GM23248 (cell line): ENCODE data around the gene AAGAB. TPM values are rescaled to one million over a fixed set of nuclear protein-coding genes. Genes with fewer than 3 reads are reported as not detected.

Experiments used
- DNase-seq: peaks from one replicate; pipeline ENCODE4 v3.0.0-alpha.2; 2015
- H2AFZ ChIP-seq: fragments of 200-600 bp; sonication (generic); 2 replicates; pipeline ENCODE4 v1.6.1; 2016; ENCODE audit warnings: antibody characterized with exemption
- H3F3A ChIP-seq: fragments of 200-600 bp; sonication (generic); 2 replicates; pipeline ENCODE4 v1.6.1; 2016; ENCODE audit warnings: mild to moderate bottlenecking, antibody characterized with exemption, mixed run types; ENCODE audit not compliant: insufficient read depth
- H3K27ac ChIP-seq: fragments of 200-600 bp; sonication (generic); 2 replicates; pipeline ENCODE4 v1.5.1; 2016; ENCODE audit warnings: mild to moderate bottlenecking
- H3K27me3 ChIP-seq: fragments of 200-600 bp; sonication (generic); replicated peaks from 2 replicates; pipeline ENCODE4 v1.6.1; 2016; ENCODE audit warnings: mild to moderate bottlenecking; ENCODE audit not compliant: insufficient read depth
- H3K36me3 ChIP-seq: fragments of 200-600 bp; sonication (generic); 2 replicates; pipeline ENCODE4 v1.6.1; 2016; ENCODE audit warnings: low read depth, mild to moderate bottlenecking
- H3K4me1 ChIP-seq: fragments of 200-600 bp; sonication (generic); 2 replicates; pipeline ENCODE4 v1.6.1; 2016; ENCODE audit warnings: mild to moderate bottlenecking; ENCODE audit not compliant: insufficient read depth
- H3K4me2 ChIP-seq: fragments of 200-600 bp; sonication (generic); one replicate; pipeline ENCODE4 v1.6.1; 2016; ENCODE audit warnings: mild to moderate bottlenecking; ENCODE audit not compliant: unreplicated experiment
- H3K4me3 ChIP-seq: fragments of 200-600 bp; sonication (generic); 2 replicates; pipeline ENCODE4 v1.5.1; 2016; ENCODE audit warnings: mild to moderate bottlenecking
- H3K79me2 ChIP-seq: fragments of 200-600 bp; sonication (generic); 2 replicates; pipeline ENCODE4 v1.6.1; 2016; ENCODE audit warnings: mild to moderate bottlenecking; ENCODE audit not compliant: insufficient read depth
- H3K9ac ChIP-seq: fragments of 200-600 bp; sonication (generic); 2 replicates; pipeline ENCODE4 v1.6.1; 2016; ENCODE audit warnings: mild to moderate bottlenecking
- H3K9me2 ChIP-seq: fragments of 200-600 bp; sonication (generic); 2 replicates; pipeline ENCODE4 v1.6.1; 2016; ENCODE audit warnings: mixed run types, mild to moderate bottlenecking, moderate library complexity; ENCODE audit not compliant: insufficient read depth
- H3K9me3 ChIP-seq: fragments of 200-600 bp; sonication (generic); one replicate; pipeline ENCODE4 v1.6.1; 2017; ENCODE audit warnings: low read depth
- H4K20me1 ChIP-seq: fragments of 200-600 bp; sonication (generic); 2 replicates; pipeline ENCODE4 v1.6.0; 2016; ENCODE audit not compliant: insufficient read depth
- EZH2 ChIP-seq: fragments of 200-600 bp; sonication (generic); IDR thresholded peaks from 2 replicates; pipeline ENCODE4 v1.6.1; 2018; ENCODE audit warnings: antibody characterized with exemption, mild to moderate bottlenecking; ENCODE audit not compliant: insufficient read depth, poor library complexity, severe bottlenecking
- EZH2phosphoT487 ChIP-seq: fragments of 200-600 bp; sonication (generic); IDR thresholded peaks from 2 replicates; pipeline ENCODE4 v1.6.1; 2018; ENCODE audit warnings: antibody characterized with exemption, moderate library complexity, mild to moderate bottlenecking, low read depth; ENCODE audit not compliant: insufficient read depth
- WGBS, 2 experiments: methylation state at CpG; one replicate each; pipeline ENCODE4 v1.1.6; 2015 to 2017; ENCODE audit warnings: low lambda C conversion rate in 2 of 2, low coverage in 1 of 2; ENCODE audit errors: missing lambda C conversion rate in 2 of 2; 5-methylcytosine and 5-hydroxymethylcytosine counted together
- in situ Hi-C: fragments of 300-500 bp; cut with MboI; formaldehyde crosslinking; loops from 2 replicates; pipeline ENCODE4 v1.15.0; 2020
- polyA plus RNA-seq: library from polyadenylated mRNA; unstranded; fragments of >200 nt; fragmentation: Nextera tagmentation; extraction: Ambion mirVana; gene quantifications from 2 replicates; pipeline ENCODE4 v1.2.1, GENCODE V29; 2016
- total RNA-seq: library from RNA; depleted of rRNA; stranded (reverse); fragments of >200 nt; shearing (Covaris generic); gene quantifications from 2 replicates; pipeline ENCODE4 v1.2.3, GENCODE V29; 2014

AAGAB gene
- total and polyA plus RNA-seq, 2 experiments from 2014 or later, result 40.9 to 43.3 TPM

GRCh38 chr15:67196222-67196621 is 58.2 kb downstream of the AAGAB start:
- Histone ChIP-seq H3K36me3 (peaks cover 24% of the 10 kb centered on the region), H3K4me2 (peak overlapping the region; percentile 35), H3K4me3 (no peak overlapping the region), H3K9me3 (no peaks in the 10 kb centered on the region), H3F3A (peaks cover 89% of the 10 kb centered on the region), H4K20me1 (no peaks in the 10 kb centered on the region), H3K27me3 (no peaks in the 10 kb centered on the region), H3K9me2 (no peaks in the 10 kb centered on the region), H3K9ac (peak overlapping the region; percentile 65), H3K79me2 (no peaks in the 10 kb centered on the region), H3K27ac (peak overlapping the region; percentile 87), H3K4me1 (peaks cover 41% of the 10 kb centered on the region), H2AFZ (no peak overlapping the region; the same call in 1 of the 2 replicates)
- no peak for TF ChIP-seq EZH2phosphoT487
- TF ChIP-seq EZH2, result no peak
- peak; percentile 32 for DNase-seq
- in situ Hi-C loops, result no loop called here
- 64 to 67% methylated on average over 6 of the region's 6 CpGs for WGBS, 2 experiments

DNA sequence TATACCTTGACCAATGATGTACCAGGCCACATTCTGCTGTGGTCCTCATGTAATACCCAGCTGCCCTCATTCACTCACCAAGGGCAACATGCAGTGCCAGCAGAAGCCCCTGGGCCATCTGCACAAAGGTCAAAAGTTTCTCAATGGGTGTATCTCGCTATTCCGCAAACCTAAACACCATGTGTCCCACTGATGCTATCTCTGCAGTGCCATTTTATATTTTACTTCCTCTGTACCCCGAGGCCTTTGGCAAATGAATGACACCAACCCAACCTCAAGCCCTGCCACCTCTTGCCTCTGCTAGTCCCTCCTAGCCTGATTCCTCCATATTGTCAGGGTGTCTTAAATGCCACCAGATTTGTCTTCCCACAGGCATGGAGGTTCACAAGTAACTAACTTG is 59.2 kb downstream of the AAGAB start:
- TF ChIP-seq EZH2phosphoT487 (no peak), EZH2 (no peak)
- H3F3A ChIP-seq, result peaks cover 86% of the 10 kb centered on the region
- H3K9ac ChIP-seq, result no peak overlapping the region
- in situ Hi-C loops, result no loop called here
- no peaks in the 10 kb centered on the region for H3K9me2 ChIP-seq
- H4K20me1 ChIP-seq, result no peaks in the 10 kb centered on the region
- peaks cover 31% of the 10 kb centered on the region for H3K4me1 ChIP-seq
- H3K27ac ChIP-seq, result peak overlapping the region; percentile 87; the same call in 1 of the 2 replicates
- H3K79me2 ChIP-seq, result no peaks in the 10 kb centered on the region
- H3K4me2 ChIP-seq, result no peak overlapping the region
- no peak overlapping the region for H2AFZ ChIP-seq
- no peak for DNase-seq
- H3K9me3 ChIP-seq, result no peaks in the 10 kb centered on the region
- no peaks in the 10 kb centered on the region for H3K27me3 ChIP-seq
- H3K36me3 ChIP-seq, result peaks cover 27% of the 10 kb centered on the region
- 94 to 99% methylated on average over 3 of the region's 3 CpGs for WGBS, 2 experiments
- H3K4me3 ChIP-seq, result no peak overlapping the region

- DNase-seq, result no peak
- Histone ChIP-seq H3K9me2 (no peaks in the 10 kb centered on the region), H3K4me3 (no peak overlapping the region), H3K4me1 (peaks cover 29% of the 10 kb centered on the region), H3K9ac (no peak overlapping the region), H2AFZ (no peak overlapping the region), H3K9me3 (no peaks in the 10 kb centered on the region), H4K20me1 (no peaks in the 10 kb centered on the region), H3K27ac (no peak overlapping the region), H3K27me3 (no peaks in the 10 kb centered on the region), H3K36me3 (peaks cover 34% of the 10 kb centered on the region), H3K4me2 (no peak overlapping the region), H3K79me2 (no peaks in the 10 kb centered on the region), H3F3A (peaks cover 85% of the 10 kb centered on the region)
- in situ Hi-C loops, result no loop called here
- WGBS, 2 experiments, result 69 to 71% methylated on average over 9 of the region's 9 CpGs
- TF ChIP-seq EZH2, result no peak
- no peak for TF ChIP-seq EZH2phosphoT487
Observed at GRCh38 chr15:67194171-67195114, 60.0 kb downstream of the AAGAB start.

DNA sequence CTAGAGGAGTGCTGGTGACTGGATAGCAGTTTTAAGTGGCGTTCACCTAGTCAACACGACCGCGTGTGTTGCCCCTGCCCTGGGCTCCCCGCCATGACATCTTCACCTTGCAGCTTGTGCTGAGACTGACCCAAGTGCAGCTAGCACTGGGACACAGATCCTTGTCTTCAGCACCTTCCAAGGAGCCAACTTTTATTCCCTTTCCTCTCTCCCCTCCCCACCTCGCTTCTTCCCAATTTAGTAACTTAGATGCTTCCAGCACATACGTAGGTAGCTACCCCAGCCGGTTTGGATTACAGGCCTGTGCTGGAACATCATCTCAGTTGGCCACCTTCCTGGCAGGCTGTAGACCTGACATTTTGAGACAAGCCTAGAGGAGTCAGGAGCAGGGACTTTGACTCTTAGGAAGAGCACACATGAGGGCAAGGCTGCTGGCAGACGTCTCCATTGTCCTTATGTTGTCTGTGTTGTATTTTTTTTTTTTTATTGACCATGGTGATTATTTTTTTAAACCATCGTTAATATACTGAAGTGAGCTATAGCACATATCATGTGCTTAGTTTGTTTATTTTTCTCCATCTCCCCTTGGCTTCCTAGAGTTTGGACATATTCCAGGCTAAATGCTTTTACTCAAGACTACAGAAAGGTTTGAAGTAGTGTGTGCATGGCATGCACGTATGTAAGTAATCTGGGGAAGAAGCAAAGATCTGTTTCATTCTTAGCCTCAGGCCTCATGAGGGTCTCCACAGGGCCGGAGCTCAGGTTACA is 61.1 kb downstream of the AAGAB start:
- 84 to 87% methylated on average over 12 of the region's 12 CpGs for WGBS, 2 experiments
- Histone ChIP-seq H3K9ac (no peak overlapping the region), H3K27me3 (no peaks in the 10 kb centered on the region), H3K79me2 (no peaks in the 10 kb centered on the region), H3K36me3 (peaks cover 36% of the 10 kb centered on the region), H3K9me3 (no peaks in the 10 kb centered on the region), H3F3A (peaks cover 85% of the 10 kb centered on the region), H3K27ac (no peak overlapping the region), H3K4me3 (no peak overlapping the region), H3K4me1 (peaks cover 33% of the 10 kb centered on the region), H2AFZ (no peak overlapping the region), H4K20me1 (no peaks in the 10 kb centered on the region), H3K4me2 (no peak overlapping the region), H3K9me2 (no peaks in the 10 kb centered on the region)
- DNase-seq, result no peak
- in situ Hi-C loops, result no loop called here
- no peak for TF ChIP-seq EZH2
- no peak for TF ChIP-seq EZH2phosphoT487
